Measurements from ENCODE around the gene GYPB.
"Not testable (repeated sequence)": the region's sequence is repeated elsewhere in the genome, so short reads cannot be mapped to it uniquely, and the experiment has no call there.

GRCh38 chr4:144026682-144027081 is 7.5 kb upstream of the GYPB start:
- not testable (repeated sequence) for TF ChIP-seq TAF1, POLR2A, POLR2AphosphoS5 (IDR thresholded peaks at IDR 0.05; ENCODE audit: low read depth, low read length)
